Measurements from ENCODE around the gene SLX4.

GRCh38 chr16:3625331-3625730, 13.9 kb upstream of the SLX4 start:
- TF ChIP-seq CTCF (IDR thresholded peaks at IDR 0.05) = no peak
- no peak for TF ChIP-seq POLR2A (IDR thresholded peaks at IDR 0.05)
